Right lobe of liver (tissue), 6 donors: Measurements from ENCODE around the gene NETO2. TPM values are rescaled to one million over a fixed set of nuclear protein-coding genes. Genes with fewer than 3 reads are reported as not detected.
"Not testable (repeated sequence)": the region's sequence is repeated elsewhere in the genome, so short reads cannot be mapped to it uniquely, and the experiment has no call there.

Experiments
- ATAC-seq, 4 donors: fragments of 200-7000 bp; cut with Tn5 transposase; one replicate each; pipeline ENCODE4 v1.9.1; 2020; ENCODE audit warnings: mild to moderate bottlenecking in 4 of 4, moderate library complexity in 4 of 4
- DNase-seq, 3 donors: peaks; one replicate each; pipeline ENCODE4 v3.0.0-alpha.2; 2020
- H3K27ac ChIP-seq, 3 donors: fragments of 200-600 bp; one replicate each; pipeline ENCODE4 v1.8.0; 2022
- H3K27me3 ChIP-seq, 2 donors: fragments of 200-600 bp; one replicate each; pipeline ENCODE4 v1.8.0; 2022
- H3K36me3 ChIP-seq, 4 donors: fragments of 200-600 bp; sonication (generic) in 1 of 4; one replicate each; pipeline versions ENCODE4 v1.5.1 to v1.8.0; 2017 to 2022; ENCODE audit warnings: control low read depth in 1 of 4
- H3K4me1 ChIP-seq, 4 donors: fragments of 200-600 bp; sonication (generic) in 1 of 4; one replicate each; pipeline versions ENCODE4 v1.5.1 to v1.8.0; 2017 to 2022; ENCODE audit warnings: control low read depth in 1 of 4
- H3K4me3 ChIP-seq, 3 donors: fragments of 200-600 bp; one replicate each; pipeline ENCODE4 v1.8.0; 2022
- H3K9me3 ChIP-seq, 4 donors: fragments of 200-600 bp; sonication (generic) in 1 of 4; one replicate each; pipeline versions ENCODE4 v1.5.1 to v1.8.0; 2017 to 2022; ENCODE audit warnings: control low read depth in 1 of 4
- CTCF ChIP-seq, 4 donors: fragments of 200-600 bp in 3 of 4; fragments of 450-650 bp in 1 of 4; IDR thresholded peaks; one replicate each; pipeline versions ENCODE4 v1.5.1 to v1.8.0; 2016 to 2022; ENCODE audit warnings: antibody characterized with exemption in 4 of 4, mild to moderate bottlenecking in 2 of 4
- POLR2A ChIP-seq: fragments of 450-650 bp; IDR thresholded peaks from one replicate; pipeline ENCODE4 v1.6.1; 2017; ENCODE audit warnings: antibody characterized with exemption, mild to moderate bottlenecking
- WGBS: methylation state at CpG from one replicate; pipeline ENCODE4 v1.1.6; 2018; ENCODE audit warnings: low coverage, low lambda C conversion rate; ENCODE audit not compliant: insufficient coverage; ENCODE audit errors: missing lambda C conversion rate; 5-methylcytosine and 5-hydroxymethylcytosine counted together
- intact Hi-C, 2 donors: fragments of 100-400 bp; cut with DNase I; formaldehyde crosslinking; loops; one replicate each; pipeline versions ENCODE4 v1.11.2 to v1.14.1; 2022
- long read RNA-seq: library from polyadenylated mRNA; unstranded; transcript quantifications from one replicate; pipeline ENCODE4 v2.0.0, GENCODE V29; 2019
- total RNA-seq, 6 experiments: library from RNA; depleted of rRNA in 2 of 6; stranded (reverse); fragments of >200 nt in 2 of 6; fragmentation: NEBNext Ultra II Directional in 3 of 6; extraction: Animal tissue kit (Norgen Biotek cat#: 25700) in 3 of 6; gene quantifications; one replicate each; pipeline versions ENCODE4 v1.1.0 to v1.2.4, GENCODE V29; 2016 to 2023
- donor health status: DM: no; HTN: yes; CAD: no.
- donor health status: DM: no; HTN: no; CAD: no.
- donor health status: DM: no; HTN: no; CAD: no.
- donor health status: DM: no; HTN: yes; CAD: no.
- donor health status: DM: no; HTN: yes; CAD: no.

NETO2 gene, protein sequence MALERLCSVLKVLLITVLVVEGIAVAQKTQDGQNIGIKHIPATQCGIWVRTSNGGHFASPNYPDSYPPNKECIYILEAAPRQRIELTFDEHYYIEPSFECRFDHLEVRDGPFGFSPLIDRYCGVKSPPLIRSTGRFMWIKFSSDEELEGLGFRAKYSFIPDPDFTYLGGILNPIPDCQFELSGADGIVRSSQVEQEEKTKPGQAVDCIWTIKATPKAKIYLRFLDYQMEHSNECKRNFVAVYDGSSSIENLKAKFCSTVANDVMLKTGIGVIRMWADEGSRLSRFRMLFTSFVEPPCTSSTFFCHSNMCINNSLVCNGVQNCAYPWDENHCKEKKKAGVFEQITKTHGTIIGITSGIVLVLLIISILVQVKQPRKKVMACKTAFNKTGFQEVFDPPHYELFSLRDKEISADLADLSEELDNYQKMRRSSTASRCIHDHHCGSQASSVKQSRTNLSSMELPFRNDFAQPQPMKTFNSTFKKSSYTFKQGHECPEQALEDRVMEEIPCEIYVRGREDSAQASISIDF
- 1 to 10 TPM in 1 of 6 experiments, under 1 TPM in 5; 0.29 to 1.6 (median 0.66) TPM for total RNA-seq
- long read RNA-seq: 0 reads

DNA sequence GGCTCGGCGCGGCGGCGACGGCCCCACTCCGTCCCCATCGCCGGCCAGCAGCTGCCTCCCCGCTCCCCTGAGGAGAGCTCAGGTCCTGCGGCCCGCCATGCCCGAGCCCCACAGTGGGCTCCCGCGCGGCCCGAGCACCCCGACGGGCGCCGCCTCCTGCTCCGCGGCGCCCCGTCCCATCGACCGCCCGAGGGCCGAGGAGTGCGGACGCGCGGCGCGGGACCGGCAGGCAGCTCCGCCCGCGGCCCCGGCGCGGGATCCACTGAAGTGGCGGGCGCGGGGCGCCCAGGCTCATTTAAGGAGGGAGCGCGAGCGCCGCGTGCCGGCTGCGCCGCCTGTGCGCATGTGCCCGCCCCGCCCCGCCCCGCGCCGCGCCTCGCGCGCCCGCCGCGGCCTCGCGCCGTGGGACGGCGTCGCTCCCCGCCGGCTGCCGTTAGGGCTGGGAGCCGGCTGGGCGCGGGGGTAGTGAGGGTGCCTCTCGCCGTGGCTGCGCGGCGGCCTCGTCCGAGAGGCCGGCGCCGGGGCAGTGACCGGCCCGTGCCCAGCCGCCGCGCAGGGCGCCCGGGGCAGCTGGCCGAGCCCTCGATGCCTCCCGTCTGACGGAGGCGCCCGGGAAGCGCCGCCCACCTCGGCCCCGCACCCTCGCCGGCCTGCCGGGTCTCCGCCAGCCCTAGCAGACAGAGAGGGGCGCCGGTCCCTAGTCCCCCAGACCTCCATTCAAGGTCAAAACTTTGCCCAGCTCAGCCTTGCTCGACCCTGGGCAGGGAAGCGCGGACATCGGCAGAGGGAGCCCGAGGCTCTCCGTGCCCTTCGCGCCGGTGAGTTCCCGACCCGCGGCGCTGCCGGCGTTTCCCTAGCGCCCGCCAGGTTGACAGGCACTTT lies at the start of gene NETO2:
NETO2 (minus strand) TSS at position 269 of the 882 bp plus-strand sequence. CDS start 333 bp downstream, outside the sequence.
- Histone ChIP-seq H3K9me3 (no peaks in the 10 kb centered on the region), H3K27me3 (no peaks in the 10 kb centered on the region), H3K27ac (no peak within 1 kb of the TSS), H3K36me3 (no peaks in the 10 kb centered on the region), H3K4me3 (peak within 1 kb of the TSS; percentile 33 to 53 (median 34)), H3K4me1 (peaks cover 0 to 12% (median 3%) of the 10 kb centered on the region in 4 donors)
- WGBS: no CpG with 5 or more reads among the region's 130 CpGs
- peak; percentile 37 to 54 (median 46) for TF ChIP-seq CTCF (IDR thresholded peaks at IDR 0.05)
- peak; percentile 32 for TF ChIP-seq POLR2A
- intact Hi-C loops: loop anchor here in 1 of 2 donors (10.0 kb wide), 1 partner anchor 1011 kb away; the partner anchor contains the start of gene ABCC12
- ATAC-seq (peak; percentile 74 to 78 (median 77)), DNase-seq (peak; percentile 61 to 75 (median 70))

DNA sequence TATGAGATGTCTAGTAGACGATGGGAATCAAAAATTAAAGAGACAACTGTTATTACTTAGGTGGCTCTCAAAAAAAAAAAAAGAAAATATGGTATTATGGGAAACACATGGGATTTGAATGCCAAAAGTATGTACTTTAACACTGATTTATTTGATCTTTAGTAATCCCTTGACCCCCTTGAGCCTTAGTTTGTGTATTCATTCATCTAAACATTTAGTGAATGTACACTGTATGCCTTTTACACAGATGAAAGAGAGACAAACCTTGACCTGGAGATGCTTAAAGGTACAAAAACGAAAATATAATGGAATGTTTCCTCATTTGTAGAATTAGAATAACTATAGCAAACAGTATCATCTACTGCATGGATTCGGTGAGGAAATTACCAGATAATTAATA lies 38.6 kb upstream of the NETO2 start:
- intact Hi-C loops: no loop called here
- H3K27me3 ChIP-seq: no peaks in the 10 kb centered on the region
- 94% methylated on average over 3 of the region's 3 CpGs for WGBS
- H3K4me3 ChIP-seq: no peak overlapping the region
- ATAC-seq (no peak), DNase-seq (no peak)
- H3K4me1 ChIP-seq: no peaks in the 10 kb centered on the region
- TF ChIP-seq POLR2A (no peak), CTCF (IDR thresholded peaks at IDR 0.05) (no peak)
- H3K36me3 ChIP-seq: no peaks in the 10 kb centered on the region
- no peak overlapping the region for H3K27ac ChIP-seq
- no peaks in the 10 kb centered on the region for H3K9me3 ChIP-seq

- intact Hi-C loops, DNase-seq, H3K9me3 ChIP-seq, H3K27me3 ChIP-seq, H3K4me3 ChIP-seq, H3K36me3 ChIP-seq, H3K4me1 ChIP-seq, H3K27ac ChIP-seq, ATAC-seq: not testable (repeated sequence)
- no CpG with 5 or more reads among the region's 31 CpGs for WGBS
Measured at GRCh38 chr16:47181066-47181465, 37.3 kb upstream of the NETO2 start.

DNA sequence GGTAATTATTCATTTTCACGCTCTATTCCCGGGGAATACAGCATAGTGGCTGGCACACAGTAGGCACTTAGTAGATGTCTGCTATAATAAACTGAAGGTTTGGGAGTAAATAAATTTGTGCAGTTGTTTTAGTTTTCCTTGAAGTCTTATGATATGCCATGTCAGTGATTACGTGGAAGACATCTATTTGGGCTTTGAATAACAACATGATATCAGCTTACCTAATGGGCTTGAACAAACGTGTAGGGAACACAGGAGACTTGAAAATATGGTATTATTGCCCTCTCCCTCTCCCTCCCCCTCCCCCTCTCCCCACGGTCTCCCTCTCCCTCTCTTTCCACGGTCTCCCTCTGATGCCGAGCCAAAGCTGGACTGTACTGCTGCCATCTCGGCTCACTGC lies 36.3 kb upstream of the NETO2 start:
- no peak for ATAC-seq
- no peak for TF ChIP-seq POLR2A
- no peak for TF ChIP-seq CTCF (IDR thresholded peaks at IDR 0.05)

More for the DNA sequence above, 36.3 kb upstream of the NETO2 start:
- Histone ChIP-seq H3K9me3 (no peaks in the 10 kb centered on the region), H3K4me3 (no peak overlapping the region), H3K27ac (no peak overlapping the region), H3K27me3 (no peaks in the 10 kb centered on the region), H3K4me1 (no peaks in the 10 kb centered on the region), H3K36me3 (no peaks in the 10 kb centered on the region)
- no peak for DNase-seq
- intact Hi-C loops: no loop called here
- 92% methylated on average over 8 of the region's 8 CpGs for WGBS
